Small intestine (tissue), 7 donors: Measurements from ENCODE around the gene FBXO33. TPM values are rescaled to one million over a fixed set of nuclear protein-coding genes. Genes with fewer than 3 reads are reported as not detected.

ENCODE experiments used
- DNase-seq, 2 donors: peaks; one replicate each; pipeline versions ENCODE4 v3.0.0 to v3.0.0-alpha.2; 2013
- FAIRE-seq: peaks from 2 replicates; lab custom pipeline; 2012; peaks lifted over from hg19 to GRCh38; lab: Jason Lieb, UNC
- H3K27ac ChIP-seq, 3 donors: one replicate each; pipeline ENCODE4 v1.5.1; 2013; ENCODE audit warnings: low read length in 2 of 3, mild to moderate bottlenecking in 2 of 3, control low read depth in 1 of 3, inconsistent platforms in 1 of 3, low read depth in 1 of 3, moderate library complexity in 1 of 3
- H3K27me3 ChIP-seq, 3 donors: one replicate each; pipeline ENCODE4 v1.6.1; 2013; ENCODE audit warnings: low read length in 3 of 3, inconsistent platforms in 1 of 3; ENCODE audit not compliant: control insufficient read depth in 3 of 3, insufficient read depth in 3 of 3
- H3K36me3 ChIP-seq, 3 donors: one replicate each; pipeline ENCODE4 v1.6.1; 2013; ENCODE audit warnings: low read length in 3 of 3, inconsistent platforms in 1 of 3, low read depth in 1 of 3, mild to moderate bottlenecking in 1 of 3, moderate library complexity in 1 of 3; ENCODE audit not compliant: control insufficient read depth in 3 of 3, insufficient read depth in 2 of 3
- H3K4me1 ChIP-seq, 3 donors: one replicate each; pipeline ENCODE4 v1.6.1; 2013; ENCODE audit warnings: low read length in 2 of 3, inconsistent platforms in 1 of 3, low read depth in 1 of 3, mild to moderate bottlenecking in 1 of 3, moderate library complexity in 1 of 3; ENCODE audit not compliant: control insufficient read depth in 3 of 3, insufficient read depth in 2 of 3
- H3K4me3 ChIP-seq, 3 donors: one replicate each; pipeline ENCODE4 v1.5.1; 2013; ENCODE audit warnings: low read length in 3 of 3, control low read depth in 1 of 3, inconsistent platforms in 1 of 3, low read depth in 1 of 3, mild to moderate bottlenecking in 1 of 3, moderate library complexity in 1 of 3
- H3K9me3 ChIP-seq, 2 donors: one replicate each; pipeline ENCODE4 v1.6.1; 2013; ENCODE audit warnings: low read depth in 1 of 2, low read length in 1 of 2; ENCODE audit not compliant: control insufficient read depth in 2 of 2, insufficient read depth in 1 of 2
- WGBS, 3 donors: extraction: QIAGEN DNeasy Blood & Tissue Kit; methylation state at CpG; one replicate each; pipeline ENCODE4 v1.1.7; 2013; 5-methylcytosine and 5-hydroxymethylcytosine counted together
- polyA plus RNA-seq, 4 donors: library from polyadenylated mRNA; stranded (reverse) in 3 of 4; unstranded in 1 of 4; fragments of 200-250 nt in 3 of 4; fragments of 120-200 nt in 1 of 4; gene quantifications; one replicate each; pipeline versions ENCODE4 v1.2.1 to v1.2.3, GENCODE V29; 2013
- donor health status: healthy with polysubstance abuse.
- donor health status: control.
- donor health status: control.
- donor health status: Bipolar disorder and iron deficiency.
- donor health status: healthy.

FBXO33 gene
- polyA plus RNA-seq, 4 donors: 3.8 to 9.3 (median 4.6) TPM

GRCh38 chr14:39435241-39435640, 3.0 kb upstream of the FBXO33 start:
- DNase-seq: no peak
- Histone ChIP-seq H3K36me3 (no peaks in the 10 kb centered on the region), H3K27me3 (no peaks in the 10 kb centered on the region), H3K4me1 (peaks cover 0 to 13% (median 10%) of the 10 kb centered on the region in 3 donors), H3K9me3 (no peaks in the 10 kb centered on the region), H3K27ac (no peak overlapping the region), H3K4me3 (no peak overlapping the region)
- no peak for FAIRE-seq
- 84 to 92% (median 92%) methylated on average over 6 of the region's 6 CpGs for WGBS, 3 donors

DNA sequence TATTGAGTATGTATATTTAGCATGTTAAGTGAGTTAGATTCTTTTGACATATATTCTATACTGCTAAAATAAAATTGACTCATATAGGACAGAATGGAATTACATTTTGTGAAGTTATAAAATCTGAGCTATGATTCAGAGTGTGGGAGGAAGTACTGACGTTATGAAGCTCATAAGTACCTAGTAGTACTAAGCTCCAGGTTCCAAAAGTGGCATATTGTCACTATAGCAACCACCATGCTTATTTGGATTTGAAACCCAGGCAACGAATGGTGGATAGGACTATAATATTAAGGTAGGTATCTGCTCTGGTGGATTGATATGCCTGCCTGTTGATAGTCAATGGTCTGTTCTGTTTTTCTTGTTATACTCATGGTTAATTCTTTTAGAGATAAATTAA, 2.2 kb upstream of the FBXO33 start:
- Histone ChIP-seq H3K27ac (no peak overlapping the region), H3K9me3 (no peaks in the 10 kb centered on the region), H3K4me3 (no peak overlapping the region), H3K36me3 (no peaks in the 10 kb centered on the region), H3K27me3 (no peaks in the 10 kb centered on the region), H3K4me1 (peaks cover 0 to 17% (median 16%) of the 10 kb centered on the region in 3 donors)
- DNase-seq (peak; percentile 13 to 17), FAIRE-seq (no peak)
- 42 to 57% (median 47%) methylated on average over 2 of the region's 2 CpGs for WGBS, 3 donors

DNA sequence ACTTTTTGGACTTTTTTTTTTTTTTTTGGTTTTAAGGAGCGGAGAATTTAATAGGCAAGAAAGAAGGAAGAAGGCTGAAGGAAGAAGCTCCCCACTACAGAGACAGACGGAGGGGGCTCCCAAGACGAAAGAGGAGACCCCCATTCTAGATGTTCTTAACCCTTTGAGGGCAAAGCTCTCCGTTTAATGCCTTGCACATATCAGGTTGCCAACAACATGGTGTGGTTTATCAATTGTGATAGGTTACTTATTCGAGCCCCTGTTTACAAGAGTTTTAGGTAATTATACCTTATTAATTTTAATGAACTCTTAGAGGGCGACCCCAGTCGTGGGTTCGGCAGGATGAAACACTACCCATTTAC, 1.2 kb upstream of the FBXO33 start:
- FAIRE-seq: no peak

DNA sequence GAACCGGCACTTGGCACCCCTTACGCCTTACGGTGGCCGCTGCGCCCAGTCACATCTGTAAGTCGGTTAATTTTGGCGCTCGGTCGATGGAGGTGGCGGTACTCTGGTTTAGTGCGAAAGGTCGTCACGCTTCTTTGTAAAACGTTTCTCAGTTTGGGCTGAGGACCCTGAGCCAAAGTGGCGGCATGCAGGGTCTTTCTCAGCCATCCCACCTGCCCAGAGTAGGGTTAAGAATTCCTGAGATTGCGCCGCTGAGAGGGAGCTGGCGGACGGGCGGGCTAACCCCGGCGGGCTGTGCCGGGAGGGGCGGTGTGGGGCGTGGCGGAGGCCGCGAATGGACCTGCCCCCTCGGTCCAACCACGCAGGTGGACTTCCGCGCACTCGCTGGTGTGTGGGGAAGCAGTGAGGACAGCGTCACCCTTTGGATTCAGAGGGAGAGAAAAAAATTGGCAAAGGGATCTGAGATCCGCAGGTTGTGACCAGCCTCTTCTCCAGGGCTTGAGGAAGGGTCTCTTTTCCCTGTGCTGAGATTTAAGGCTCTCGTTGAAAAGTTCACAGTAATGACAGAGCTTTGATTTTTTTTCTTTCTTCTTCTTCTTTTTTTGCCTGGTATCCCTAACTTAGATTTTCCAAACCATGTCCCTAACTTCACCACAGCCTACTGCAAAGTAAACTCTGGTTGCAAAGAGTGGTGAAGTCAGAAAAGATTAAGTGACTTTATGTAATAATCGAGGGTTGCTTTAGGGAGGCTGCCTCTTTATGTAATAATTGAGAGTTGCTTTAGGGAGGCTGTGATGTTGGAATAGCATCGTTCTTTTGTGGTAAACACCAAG, 602 bp upstream of the FBXO33 start:
- FAIRE-seq (no peak), DNase-seq (peak; percentile 94 to 98)
- peak overlapping the region; percentile 37 to 82 (median 55) for H3K4me3 ChIP-seq
- peak overlapping the region; percentile 79 to 99 (median 98) for H3K27ac ChIP-seq
- H3K9me3 ChIP-seq: no peaks in the 10 kb centered on the region
- no peaks in the 10 kb centered on the region for H3K27me3 ChIP-seq
- no peaks in the 10 kb centered on the region for H3K36me3 ChIP-seq
- H3K4me1 ChIP-seq: peaks cover 0 to 17% (median 16%) of the 10 kb centered on the region in 3 donors
- WGBS, 3 donors: 0 to 1% (median 1%) methylated on average over 34 to 38 of the region's 38 CpGs

More for the DNA sequence above, 1.2 kb upstream of the FBXO33 start:
- H3K9me3 ChIP-seq: no peaks in the 10 kb centered on the region
- peak overlapping the region in 2 of 3 donors; percentile 37 to 82 for H3K4me3 ChIP-seq
- peaks cover 0 to 17% (median 16%) of the 10 kb centered on the region in 3 donors for H3K4me1 ChIP-seq
- H3K36me3 ChIP-seq: no peaks in the 10 kb centered on the region
- no peaks in the 10 kb centered on the region for H3K27me3 ChIP-seq
- peak; percentile 16 to 44 for DNase-seq
- 2 to 17% (median 8%) methylated on average over 8 of the region's 8 CpGs for WGBS, 3 donors
- H3K27ac ChIP-seq: peak overlapping the region; percentile 79 to 99 (median 98)

- no peak for FAIRE-seq
- peak overlapping the region; percentile 98 to 99 (median 99) for H3K27ac ChIP-seq
- DNase-seq: peak; percentile 53 to 77
- peaks cover 0 to 17% (median 16%) of the 10 kb centered on the region in 3 donors for H3K4me1 ChIP-seq
- no peaks in the 10 kb centered on the region for H3K27me3 ChIP-seq
- H3K4me3 ChIP-seq: peak overlapping the region; percentile 81 to 94 (median 83)
- no peaks in the 10 kb centered on the region for H3K9me3 ChIP-seq
- H3K36me3 ChIP-seq: no peaks in the 10 kb centered on the region
- 0 to 1% (median 0%) methylated on average over 63 to 81 of the region's 81 CpGs for WGBS, 3 donors
Measured at GRCh38 chr14:39431416-39432178, 636 bp downstream of the FBXO33 start.

DNA sequence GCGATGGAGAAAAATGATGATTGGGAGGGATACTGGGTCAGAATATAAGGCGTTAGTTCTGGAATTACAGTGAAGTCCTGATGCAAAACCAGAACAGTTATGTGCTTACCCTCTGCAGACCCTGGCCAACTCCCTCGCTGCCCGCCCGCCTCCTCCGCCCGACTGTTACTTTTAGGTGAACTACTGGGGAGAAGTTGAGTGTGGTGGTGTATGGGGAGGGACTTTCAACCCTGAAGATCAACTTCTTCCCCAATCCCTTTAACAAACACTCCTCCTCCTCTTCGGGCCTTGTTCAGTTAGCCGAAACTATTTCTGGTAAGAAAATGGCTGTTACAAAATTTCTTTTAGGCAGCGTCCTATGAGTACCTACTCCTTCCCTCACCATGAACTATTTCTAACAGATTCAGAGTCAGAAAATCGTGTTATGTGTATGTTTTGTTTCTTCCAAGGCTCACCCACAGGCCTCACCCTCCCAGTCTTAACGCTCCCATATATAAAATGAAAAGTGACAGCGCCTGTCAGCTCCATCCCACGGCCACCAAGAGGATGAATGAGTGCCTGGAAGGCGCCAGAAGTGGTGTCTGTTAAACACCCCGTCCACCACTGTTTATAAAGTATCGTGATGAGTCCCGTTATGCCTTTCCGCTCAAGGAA, 1.3 kb downstream of the FBXO33 start:
- H3K36me3 ChIP-seq: no peaks in the 10 kb centered on the region
- FAIRE-seq (no peak), DNase-seq (peak in 1 of 2 donors; percentile 36)
- H3K9me3 ChIP-seq: no peaks in the 10 kb centered on the region
- H3K4me3 ChIP-seq: peak overlapping the region; percentile 81 to 94 (median 83)
- H3K27ac ChIP-seq: peak overlapping the region; percentile 93 to 99 (median 98)
- 6 to 10% (median 9%) methylated on average over 19 of the region's 19 CpGs for WGBS, 3 donors
- peaks cover 0 to 18% (median 17%) of the 10 kb centered on the region in 3 donors for H3K4me1 ChIP-seq
- no peaks in the 10 kb centered on the region for H3K27me3 ChIP-seq

DNA sequence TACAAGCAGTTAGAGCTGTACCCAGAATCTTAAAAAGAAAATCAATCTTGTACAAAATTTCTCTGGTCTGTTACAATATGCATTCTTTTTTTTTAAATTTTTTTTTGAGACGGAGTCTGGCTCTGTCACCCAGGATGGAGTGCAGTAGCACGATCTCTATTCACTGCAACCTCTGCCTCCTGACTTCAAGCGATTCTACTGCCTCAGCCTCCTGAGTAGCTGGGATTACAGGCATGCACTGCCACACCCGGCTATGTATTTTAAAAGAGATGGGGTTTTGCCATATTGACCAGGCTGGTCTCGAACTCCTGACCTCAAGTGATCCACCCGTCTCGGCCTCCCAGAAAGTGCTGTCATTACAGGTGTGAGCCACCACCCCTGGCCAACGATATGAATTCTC, 4.1 kb downstream of the FBXO33 start:
- no peak overlapping the region for H3K4me3 ChIP-seq
- no peaks in the 10 kb centered on the region for H3K36me3 ChIP-seq
- WGBS, 3 donors: 90 to 91% (median 91%) methylated on average over 8 of the region's 8 CpGs
- H3K27ac ChIP-seq: no peak overlapping the region
- peaks cover 0 to 15% (median 13%) of the 10 kb centered on the region in 3 donors for H3K4me1 ChIP-seq
- no peaks in the 10 kb centered on the region for H3K9me3 ChIP-seq
- H3K27me3 ChIP-seq: no peaks in the 10 kb centered on the region
- FAIRE-seq: no peak
- no peak for DNase-seq

GRCh38 chr14:39426605-39427004, 5.6 kb downstream of the FBXO33 start:
- no peak overlapping the region for H3K4me3 ChIP-seq
- peak; percentile 10 to 18 for DNase-seq
- no peak for FAIRE-seq
- WGBS, 3 donors: 54 to 69% (median 66%) methylated on average over 7 of the region's 7 CpGs
- H3K27me3 ChIP-seq: no peaks in the 10 kb centered on the region
- H3K9me3 ChIP-seq: no peaks in the 10 kb centered on the region
- peaks cover 0 to 19% (median 15%) of the 10 kb centered on the region in 3 donors for H3K4me1 ChIP-seq
- no peaks in the 10 kb centered on the region for H3K36me3 ChIP-seq
- no peak overlapping the region for H3K27ac ChIP-seq
